SU-DHL-6 (cell line): ENCODE data around the gene MPHOSPH6.

ENCODE experiments used
- H2AFZ ChIP-seq: fragments of 200-600 bp; sonication (generic); 2 replicates; pipeline ENCODE4 v1.6.1; 2014; ENCODE audit warnings: low read depth, mild to moderate bottlenecking, moderate library complexity, mixed read lengths, antibody characterized with exemption, low read length; ENCODE audit not compliant: severe bottlenecking
- H3F3A ChIP-seq: fragments of 200-600 bp; shearing (Covaris generic); 2 replicates; pipeline ENCODE4 v1.6.0; 2016; ENCODE audit warnings: antibody characterized with exemption, mild to moderate bottlenecking; ENCODE audit not compliant: insufficient read depth
- H3K27ac ChIP-seq: fragments of 200-600 bp; sonication (generic); 2 replicates; pipeline ENCODE4 v1.5.1; 2016; ENCODE audit warnings: low read depth, mild to moderate bottlenecking, low read length, moderate library complexity, mixed read lengths
- H3K27me3 ChIP-seq: fragments of 200-600 bp; sonication (generic), shearing (Covaris generic); 2 replicates; pipeline ENCODE4 v1.6.0; 2014; ENCODE audit warnings: mild to moderate bottlenecking, low read length
- H3K36me3 ChIP-seq: fragments of 200-600 bp; sonication (generic); 2 replicates; pipeline ENCODE4 v1.6.1; 2014; ENCODE audit warnings: mild to moderate bottlenecking, low read length, mixed read lengths
- H3K4me2 ChIP-seq: fragments of 300-600, 200-600 bp; shearing (Covaris generic), sonication (generic); 2 replicates; pipeline ENCODE4 v1.6.0; 2014; ENCODE audit warnings: low read length, low read depth, mild to moderate bottlenecking; ENCODE audit not compliant: poor library complexity, severe bottlenecking
- H3K4me3 ChIP-seq: fragments of 200-600 bp; sonication (generic); 2 replicates; pipeline ENCODE4 v1.5.1; 2014; ENCODE audit warnings: antibody characterized with exemption, low read length, mild to moderate bottlenecking, mixed read lengths; ENCODE audit not compliant: insufficient read depth, poor library complexity, severe bottlenecking
- H3K79me2 ChIP-seq: fragments of 200-600 bp; sonication (generic); 2 replicates; pipeline ENCODE4 v1.6.1; 2014; ENCODE audit warnings: mild to moderate bottlenecking, low read length, moderate library complexity; ENCODE audit not compliant: insufficient read depth
- H3K9ac ChIP-seq: fragments of 200-600 bp; sonication (generic); 2 replicates; pipeline ENCODE4 v1.7.0; 2014; ENCODE audit warnings: mild to moderate bottlenecking, low read length
- H3K9me2 ChIP-seq: fragments of 200-600 bp; sonication (generic); replicated peaks from 2 replicates; pipeline ENCODE4 v1.6.1; 2014; ENCODE audit warnings: low read length; ENCODE audit not compliant: insufficient read depth
- H3K9me3 ChIP-seq: fragments of 200-600 bp; sonication (generic); 2 replicates; pipeline ENCODE4 v1.6.1; 2014; ENCODE audit warnings: low read length, mixed read lengths; ENCODE audit not compliant: insufficient read depth
- H4K20me1 ChIP-seq: fragments of 200-600 bp; sonication (generic); 2 replicates; pipeline ENCODE4 v1.6.1; 2014; ENCODE audit warnings: low read depth, mild to moderate bottlenecking, antibody characterized with exemption, low read length, moderate library complexity, mixed read lengths
- EZH2phosphoT487 ChIP-seq: fragments of 200-600 bp; sonication (generic), shearing (Covaris generic); conservative IDR thresholded peaks from 2 replicates; pipeline ENCODE4 v1.6.1; 2018; ENCODE audit warnings: mild to moderate bottlenecking, antibody characterized with exemption, low read length, moderate library complexity, mixed read lengths
- TF ChIP-seq, protein P1 (sequence below): fragments of 200-600 bp; sonication (generic); IDR thresholded peaks from one replicate; pipeline ENCODE4 v1.5.1; 2017; ENCODE audit warnings: antibody characterized with exemption, mild to moderate bottlenecking, low read length, moderate library complexity; ENCODE audit not compliant: insufficient read depth, poor library complexity, severe bottlenecking

Gene MPHOSPH6

DNA sequence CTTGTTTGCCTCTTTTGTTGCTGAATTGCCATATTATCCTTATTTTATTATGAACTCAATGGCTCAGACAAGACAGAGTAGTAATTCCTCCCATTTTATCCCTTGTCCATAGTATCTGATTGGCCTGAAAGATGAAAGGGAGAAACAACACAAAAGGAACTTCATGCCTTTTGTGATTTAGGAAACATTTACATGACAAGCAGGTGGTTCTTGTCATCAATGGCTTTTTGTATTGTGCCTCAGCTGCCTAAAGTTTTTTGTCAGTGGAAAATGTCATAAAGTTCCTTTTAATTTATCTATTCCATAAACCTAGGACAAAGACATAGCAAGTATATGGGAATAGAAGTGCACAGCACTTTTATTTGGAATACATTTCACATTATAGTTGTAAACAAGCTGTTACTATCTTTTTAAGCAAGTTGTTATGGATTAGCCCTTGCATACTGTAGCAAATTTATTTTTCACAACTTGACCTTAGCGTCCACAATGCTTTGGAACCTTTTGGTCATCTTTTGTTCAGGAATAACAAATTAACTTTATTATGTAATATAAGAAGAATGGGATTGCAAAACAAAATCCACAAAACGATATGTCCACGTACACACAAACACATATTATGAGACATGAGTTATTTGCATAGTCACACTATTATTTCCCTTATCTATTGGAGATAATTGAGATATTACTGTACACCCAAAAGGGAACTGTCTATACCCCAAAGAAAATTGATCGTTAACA, 12.4 kb upstream of the MPHOSPH6 start:
- Histone ChIP-seq H3K4me3 (no peak overlapping the region), H3K79me2 (no peaks in the 10 kb centered on the region), H3K9me2 (no peaks in the 10 kb centered on the region), H3K9ac (no peak overlapping the region), H2AFZ (no peak overlapping the region), H3K27ac (no peak overlapping the region), H3K4me2 (no peak overlapping the region), H3F3A (no peaks in the 10 kb centered on the region), H3K9me3 (no peaks in the 10 kb centered on the region), H3K36me3 (no peaks in the 10 kb centered on the region), H3K27me3 (0 out of 2 replicates have a peak, but pooled peaks cover 5% of the 10 kb centered on the region), H4K20me1 (no peaks in the 10 kb centered on the region)
- TF ChIP-seq, protein P1, sequence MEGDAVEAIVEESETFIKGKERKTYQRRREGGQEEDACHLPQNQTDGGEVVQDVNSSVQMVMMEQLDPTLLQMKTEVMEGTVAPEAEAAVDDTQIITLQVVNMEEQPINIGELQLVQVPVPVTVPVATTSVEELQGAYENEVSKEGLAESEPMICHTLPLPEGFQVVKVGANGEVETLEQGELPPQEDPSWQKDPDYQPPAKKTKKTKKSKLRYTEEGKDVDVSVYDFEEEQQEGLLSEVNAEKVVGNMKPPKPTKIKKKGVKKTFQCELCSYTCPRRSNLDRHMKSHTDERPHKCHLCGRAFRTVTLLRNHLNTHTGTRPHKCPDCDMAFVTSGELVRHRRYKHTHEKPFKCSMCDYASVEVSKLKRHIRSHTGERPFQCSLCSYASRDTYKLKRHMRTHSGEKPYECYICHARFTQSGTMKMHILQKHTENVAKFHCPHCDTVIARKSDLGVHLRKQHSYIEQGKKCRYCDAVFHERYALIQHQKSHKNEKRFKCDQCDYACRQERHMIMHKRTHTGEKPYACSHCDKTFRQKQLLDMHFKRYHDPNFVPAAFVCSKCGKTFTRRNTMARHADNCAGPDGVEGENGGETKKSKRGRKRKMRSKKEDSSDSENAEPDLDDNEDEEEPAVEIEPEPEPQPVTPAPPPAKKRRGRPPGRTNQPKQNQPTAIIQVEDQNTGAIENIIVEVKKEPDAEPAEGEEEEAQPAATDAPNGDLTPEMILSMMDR = no peak
- TF ChIP-seq EZH2phosphoT487 = no peak

DNA sequence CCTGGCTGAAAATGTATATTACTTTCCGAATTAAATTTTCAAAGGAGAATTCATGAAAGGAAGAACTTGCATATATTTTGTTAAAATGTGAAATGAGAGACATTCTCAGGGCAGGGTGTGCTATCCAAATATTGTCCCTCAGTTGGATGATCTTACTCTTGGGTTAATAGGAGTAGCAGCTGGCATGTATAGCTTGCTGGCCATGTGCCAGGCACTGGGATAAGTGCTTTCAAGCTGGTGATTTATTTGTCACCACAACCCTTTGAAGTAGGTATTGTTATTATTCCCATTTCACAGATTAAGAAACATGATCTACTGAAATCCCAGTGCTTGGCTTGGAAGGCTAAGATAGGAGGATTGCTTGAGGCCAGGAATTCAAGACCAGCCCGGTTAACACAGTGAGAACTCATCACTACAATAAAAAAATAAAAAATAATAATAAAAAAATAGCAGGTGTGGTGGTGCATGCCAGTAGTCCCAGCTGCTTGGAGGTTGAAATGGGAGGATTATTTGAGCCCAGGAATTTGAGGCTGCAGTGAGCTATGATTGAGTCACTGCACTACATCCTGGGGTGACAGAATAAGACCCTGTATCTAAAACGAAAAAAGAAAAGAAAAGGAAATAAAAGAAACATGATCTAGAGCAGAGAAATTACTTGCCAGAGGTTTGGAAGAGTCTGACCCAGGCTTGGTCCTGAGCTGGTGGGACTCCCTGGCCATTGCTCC, 11.6 kb upstream of the MPHOSPH6 start:
- Histone ChIP-seq H3K27ac (no peak overlapping the region), H3K9me3 (no peaks in the 10 kb centered on the region), H3F3A (no peaks in the 10 kb centered on the region), H3K36me3 (no peaks in the 10 kb centered on the region), H3K27me3 (0 out of 2 replicates have a peak, but pooled peaks cover 5% of the 10 kb centered on the region), H3K9ac (no peak overlapping the region), H3K9me2 (no peaks in the 10 kb centered on the region), H3K79me2 (no peaks in the 10 kb centered on the region), H4K20me1 (no peaks in the 10 kb centered on the region), H3K4me2 (no peak overlapping the region), H3K4me3 (no peak overlapping the region), H2AFZ (no peak overlapping the region)
- TF ChIP-seq, protein P1 = no peak
- TF ChIP-seq EZH2phosphoT487 = no peak

DNA sequence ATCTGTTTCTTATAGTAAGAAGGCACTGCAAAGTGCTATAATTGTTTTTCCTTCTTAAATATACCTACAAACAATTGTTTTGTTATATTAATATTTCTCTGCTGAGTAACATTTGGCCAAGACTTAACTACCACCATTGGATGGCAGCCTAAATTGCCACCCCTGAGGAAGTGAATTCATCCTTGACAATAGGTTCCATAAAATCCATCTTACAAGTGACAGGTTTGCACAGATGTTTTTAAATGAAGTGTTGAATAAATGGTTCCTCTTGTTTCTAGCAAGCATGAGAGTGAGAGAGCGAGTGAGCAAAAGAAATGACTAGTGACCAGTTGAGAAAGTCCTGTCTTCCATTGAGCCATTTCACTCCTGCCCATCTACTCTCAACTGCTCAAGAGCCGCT, 8.3 kb upstream of the MPHOSPH6 start:
- Histone ChIP-seq H4K20me1 (no peaks in the 10 kb centered on the region), H3K9ac (no peak overlapping the region), H3K4me3 (no peak overlapping the region)

More for the DNA sequence above, 8.3 kb upstream of the MPHOSPH6 start:
- H3K36me3 ChIP-seq = no peaks in the 10 kb centered on the region
- H3K4me2 ChIP-seq = no peak overlapping the region
- H3K9me2 ChIP-seq = no peaks in the 10 kb centered on the region
- no peak overlapping the region for H3K27ac ChIP-seq
- H3K79me2 ChIP-seq = no peaks in the 10 kb centered on the region
- no peaks in the 10 kb centered on the region for H3F3A ChIP-seq
- no peaks in the 10 kb centered on the region for H3K27me3 ChIP-seq
- no peak for TF ChIP-seq EZH2phosphoT487
- TF ChIP-seq, protein P1 = no peak
- no peak overlapping the region for H2AFZ ChIP-seq
- H3K9me3 ChIP-seq = no peaks in the 10 kb centered on the region
